Stimulated activated CD4-positive, alpha-beta T cell treated with anti-CD3 and anti-CD28 coated beads, Interleukin-12 subunit alpha, Interleukin-12 subunit beta, amount 100 ng/mL, for 48 hours (primary cell): ENCODE measurements around the gene NFATC2.

Source experiments
- DNase-seq, 3 donors: peaks; one replicate each; pipeline ENCODE4 v3.0.0-alpha.2; 2020; ENCODE audit warnings: low read depth in 2 of 3, low spot score in 1 of 3

Gene NFATC2

DNA sequence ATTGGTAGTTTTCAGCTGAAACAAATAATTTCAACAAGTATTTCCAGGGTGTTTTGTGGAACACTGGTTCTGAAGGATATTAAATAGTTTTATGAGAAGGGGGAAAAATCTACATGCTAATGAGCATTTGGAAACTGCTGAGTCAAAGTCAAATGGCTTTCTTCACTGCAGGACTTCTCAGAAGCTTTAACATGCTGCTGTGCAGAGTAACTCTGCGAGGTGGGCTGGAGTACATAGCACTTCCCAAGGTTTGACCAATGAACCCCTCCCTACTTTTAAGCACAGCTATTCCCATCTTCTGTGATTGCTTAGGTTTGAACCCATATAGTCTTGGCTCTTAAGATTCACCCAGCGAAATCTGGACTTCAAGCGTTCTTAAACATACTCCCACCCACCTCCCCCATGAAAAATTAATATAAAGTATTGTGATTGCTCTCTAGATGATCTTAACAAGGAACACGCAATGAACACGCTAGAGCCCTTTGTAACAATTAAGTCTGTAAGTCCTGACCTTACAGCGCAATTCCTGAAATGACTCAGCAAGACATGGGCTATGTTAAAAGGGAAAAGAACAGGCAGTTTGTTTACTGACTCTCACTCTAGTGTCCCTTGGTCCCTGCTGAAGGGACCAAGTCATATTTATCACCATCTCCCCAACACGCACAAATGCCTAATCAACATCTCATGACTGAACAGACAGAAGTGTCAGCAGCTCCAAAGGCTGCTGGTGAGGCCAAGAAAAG is 105.2 kb downstream of the NFATC2 start:
- no peak for DNase-seq

DNA sequence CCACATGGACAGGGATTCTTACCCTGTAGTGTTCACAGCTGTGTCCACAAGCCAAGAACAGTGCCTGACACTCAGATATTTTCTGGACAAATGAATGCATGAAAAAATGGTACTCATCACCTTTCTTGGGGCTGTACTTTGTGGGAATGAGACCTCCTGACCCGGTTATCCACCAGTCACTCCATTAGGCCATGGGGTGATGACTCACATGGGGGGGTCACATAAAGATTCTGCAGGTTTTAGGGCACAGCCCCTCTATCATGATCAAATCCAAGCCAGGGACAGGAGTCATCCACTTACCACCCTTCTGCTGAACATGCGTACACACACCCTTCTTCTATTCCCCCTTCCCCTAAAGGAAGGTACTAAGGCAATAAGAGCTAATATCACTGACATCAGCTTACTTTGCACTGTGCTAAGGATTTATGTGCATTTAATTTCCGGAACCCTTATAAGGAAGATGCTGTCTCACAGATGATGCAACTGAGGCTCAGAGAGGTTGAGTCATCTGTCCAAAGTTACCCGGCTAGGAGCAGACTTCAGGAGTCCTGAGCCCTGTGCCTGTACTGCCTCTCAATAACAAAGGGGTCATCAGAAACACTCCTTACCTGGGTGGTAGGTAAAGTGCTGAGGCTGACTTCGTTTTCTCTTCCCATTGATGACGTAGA is 107.8 kb downstream of the NFATC2 start:
- no peak for DNase-seq

DNA sequence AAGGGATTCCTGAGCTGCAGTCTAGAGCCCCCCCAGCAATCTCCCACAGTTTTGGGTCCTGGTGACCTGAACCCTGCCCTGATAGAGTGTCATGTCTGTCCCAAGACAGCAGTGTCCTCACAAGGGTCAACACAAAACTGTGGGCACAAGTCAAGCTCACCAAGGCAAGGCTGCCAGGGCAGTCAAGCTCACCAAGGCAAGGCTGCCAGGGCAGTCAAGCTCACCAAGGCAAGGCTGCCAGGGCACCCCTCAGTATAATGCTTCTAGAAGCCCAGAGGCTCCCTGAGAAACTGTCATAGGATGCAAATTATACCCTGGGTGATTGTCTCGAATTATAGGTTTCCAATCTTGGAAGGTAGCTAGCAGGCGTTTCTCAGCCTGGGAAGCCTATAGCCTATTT is 108.5 kb downstream of the NFATC2 start:
- no peak for DNase-seq

DNA sequence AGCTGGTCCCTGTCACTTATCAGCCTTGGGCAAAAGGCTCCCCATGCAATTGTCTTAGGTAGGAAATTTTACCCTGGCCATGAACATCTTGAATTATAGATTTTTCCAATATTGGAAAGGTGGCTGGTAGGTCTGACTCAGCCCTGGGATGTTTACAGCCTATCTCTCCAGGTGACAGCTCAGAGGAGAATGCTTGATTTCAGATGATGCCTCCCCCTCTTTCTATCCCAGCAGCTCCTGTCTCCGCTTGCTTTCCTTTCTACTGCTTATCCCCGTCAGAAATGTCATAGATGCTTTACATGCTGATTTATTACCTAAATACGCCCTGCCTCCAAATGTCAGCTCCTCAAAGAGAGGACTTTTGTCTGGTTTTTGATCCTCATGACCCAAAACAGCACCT is 109.6 kb downstream of the NFATC2 start:
- DNase-seq = no peak

DNA sequence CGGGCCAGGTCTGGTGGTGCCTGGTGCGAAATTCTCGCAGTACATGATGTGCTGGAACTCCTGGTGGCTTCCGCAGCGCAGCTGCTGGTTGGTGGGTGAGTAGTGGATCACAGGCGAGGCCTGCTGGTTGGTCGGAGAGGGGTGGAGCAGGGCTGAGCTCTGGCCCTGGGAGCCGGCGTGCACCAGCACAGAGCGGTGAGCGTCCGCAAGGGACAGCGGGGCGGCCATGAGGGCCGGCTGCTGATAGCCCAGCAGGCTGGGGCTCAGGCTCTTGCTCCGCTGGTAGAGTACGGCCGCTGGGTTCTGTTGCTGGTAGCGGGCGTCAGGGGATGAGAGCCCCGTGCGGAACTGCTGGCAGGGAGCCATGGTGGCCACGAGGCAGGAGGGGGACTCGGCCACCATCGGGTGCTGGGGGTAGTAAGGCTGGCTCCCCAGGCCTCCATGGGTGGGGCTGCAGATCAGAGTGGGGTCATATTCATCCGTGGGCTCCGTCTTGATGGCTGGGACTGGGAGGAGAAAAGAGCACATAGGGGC is 110.2 kb downstream of the NFATC2 start:
- DNase-seq = no peak

DNA sequence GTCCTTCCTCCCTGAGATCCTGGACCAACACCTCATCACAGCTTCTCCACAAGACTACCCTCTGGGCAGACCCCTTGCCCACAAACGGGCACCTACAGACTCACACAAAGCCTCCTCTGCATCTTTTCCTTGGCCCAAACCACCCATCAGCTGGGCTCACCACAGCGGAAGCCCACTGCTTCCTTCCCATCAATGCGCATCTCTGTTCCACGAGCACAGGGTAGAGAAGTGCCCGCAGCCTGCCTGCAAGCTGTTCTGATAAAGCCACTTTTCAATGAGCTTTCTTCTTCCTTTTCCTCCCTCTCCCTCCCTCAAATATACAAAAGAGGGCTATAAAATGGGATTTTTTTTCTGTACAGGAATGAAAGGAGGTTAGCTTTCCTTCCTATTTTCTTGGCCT is 111.2 kb downstream of the NFATC2 start:
- no peak for DNase-seq

DNA sequence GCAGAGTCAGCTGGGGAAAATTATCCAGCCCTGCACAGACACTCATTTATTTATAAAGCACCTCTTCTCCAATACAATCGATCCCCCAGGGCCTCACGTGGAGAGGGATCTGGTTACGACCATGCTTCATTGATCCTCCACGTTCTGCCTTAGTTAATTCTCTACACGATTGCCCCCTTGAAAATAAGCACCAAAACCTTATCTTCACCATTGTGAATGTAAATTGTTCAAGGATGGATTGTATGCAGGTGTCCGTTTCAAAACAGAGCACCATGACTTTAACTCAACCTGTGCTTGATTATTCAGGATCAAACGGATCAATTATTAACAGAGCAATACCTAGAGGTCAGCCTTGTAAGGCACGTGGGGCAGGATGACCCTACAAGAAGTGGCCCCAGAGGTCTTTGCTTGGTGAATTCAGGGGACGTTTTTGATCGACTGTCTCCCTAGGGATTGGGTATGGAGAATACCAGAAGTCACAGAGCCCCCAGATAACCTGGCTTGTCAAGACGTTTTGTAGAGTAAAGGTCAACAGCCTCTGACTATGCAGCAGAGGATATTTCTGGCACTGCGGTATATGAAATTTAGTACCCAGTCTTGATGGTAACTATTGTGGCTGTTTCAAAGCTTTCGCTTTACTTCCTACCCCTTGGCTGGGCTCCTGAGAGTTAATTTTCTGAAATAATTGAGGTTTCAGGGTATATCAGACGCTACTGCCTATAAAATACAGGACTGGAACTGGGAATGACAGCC is 112.1 kb downstream of the NFATC2 start:
- DNase-seq = no peak

DNA sequence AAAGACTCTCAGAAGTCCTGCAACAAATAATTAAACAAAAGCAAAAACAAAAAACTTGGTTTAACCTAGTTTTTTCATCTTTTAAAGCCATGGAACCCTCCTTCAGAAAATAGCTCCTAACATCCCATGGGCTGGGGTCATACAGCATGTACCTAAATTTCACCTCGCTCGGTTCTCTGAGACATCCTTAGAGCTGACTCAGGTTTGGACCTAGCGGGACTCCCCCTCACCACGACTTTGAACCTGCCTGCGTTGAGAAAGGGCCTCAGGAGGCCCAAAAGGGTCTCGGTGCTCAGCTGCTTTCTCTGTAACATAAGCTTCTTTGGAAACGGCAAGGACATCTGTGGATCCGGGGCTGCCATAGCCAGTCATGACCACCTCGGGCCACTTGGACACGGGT is 112.8 kb downstream of the NFATC2 start:
- DNase-seq = no peak

DNA sequence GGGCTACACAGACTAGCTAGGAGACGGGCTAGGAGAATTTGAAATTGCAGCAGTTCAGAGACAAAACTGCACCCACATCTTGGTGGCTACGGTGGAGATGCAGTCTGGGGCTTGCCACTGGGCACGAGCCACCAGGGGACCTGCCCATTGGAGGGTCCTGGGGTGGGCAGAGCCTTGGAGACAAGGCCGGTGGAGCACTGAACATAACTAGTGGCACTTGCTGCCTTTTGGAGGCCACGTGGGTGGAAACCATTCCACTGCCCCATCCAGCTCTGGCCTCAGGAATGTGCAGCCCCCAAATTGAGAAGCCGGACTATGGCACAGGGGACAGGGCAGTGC is 113.4 kb downstream of the NFATC2 start:
- no peak for DNase-seq

DNA sequence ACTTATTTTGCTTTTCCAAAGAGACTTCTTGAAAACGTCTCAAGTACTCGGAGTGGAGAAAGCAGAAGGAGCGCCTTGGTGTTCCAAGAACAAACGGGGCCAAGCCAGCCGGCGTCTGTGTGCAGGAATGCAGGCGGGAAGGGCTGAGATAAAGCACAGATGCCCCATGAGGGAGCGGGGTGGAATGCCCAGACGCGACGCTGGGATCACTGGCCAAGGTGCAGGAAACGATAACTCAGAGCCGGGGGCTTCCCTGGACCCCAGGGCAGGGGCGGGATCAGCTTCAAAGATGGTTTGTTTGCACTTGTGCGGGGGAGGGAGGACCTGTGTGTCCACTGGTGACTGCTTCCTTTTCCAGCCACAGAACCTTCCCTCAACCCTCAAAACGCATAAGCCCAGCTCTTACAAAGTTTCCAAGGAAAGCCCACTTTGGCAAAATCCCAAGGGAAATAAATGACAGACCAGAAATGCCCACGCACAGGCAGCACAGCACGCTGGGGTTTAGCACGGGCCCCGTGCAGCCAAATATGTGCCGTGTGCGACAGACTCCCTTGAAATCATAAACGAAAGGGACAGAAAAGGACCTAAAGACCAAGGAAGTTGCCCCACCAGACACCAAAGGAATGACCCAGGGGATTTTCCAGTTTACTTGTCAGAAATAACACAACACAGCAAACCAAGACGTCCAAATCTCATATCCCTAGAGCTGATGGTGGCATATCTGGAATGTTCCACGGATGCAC is 113.9 kb downstream of the NFATC2 start:
- DNase-seq = no peak

DNA sequence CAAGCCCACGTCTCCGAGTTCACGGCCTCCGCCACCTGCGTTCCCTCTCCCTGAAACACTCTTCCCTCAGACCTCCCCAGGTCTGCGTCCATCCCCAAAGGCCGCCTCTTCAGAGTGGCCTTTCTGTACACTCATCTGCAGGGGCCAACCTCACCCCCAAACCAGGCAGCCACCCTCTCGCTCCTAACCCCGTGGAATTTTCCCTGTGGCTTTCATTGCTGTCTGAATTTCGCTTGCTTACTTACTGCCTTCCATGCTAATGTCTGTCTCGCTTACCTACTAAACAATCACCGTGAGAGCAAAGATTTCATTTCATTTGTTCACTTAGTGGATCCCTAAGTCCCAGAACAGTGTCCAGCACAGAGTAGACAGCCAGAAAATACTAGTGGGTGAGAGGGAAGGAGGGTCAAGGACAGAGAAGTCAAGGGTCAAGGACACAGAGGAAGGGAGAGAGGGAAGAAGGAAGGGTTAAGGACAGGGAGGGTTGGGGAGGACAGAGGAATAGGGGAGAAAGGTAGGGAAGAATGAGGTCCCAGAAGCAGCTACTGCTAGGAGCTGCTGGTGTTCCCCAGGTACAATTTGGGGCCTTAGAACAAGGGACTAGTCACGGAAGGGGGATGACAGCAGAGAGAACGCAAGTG is 114.7 kb downstream of the NFATC2 start:
- DNase-seq = no peak

DNA sequence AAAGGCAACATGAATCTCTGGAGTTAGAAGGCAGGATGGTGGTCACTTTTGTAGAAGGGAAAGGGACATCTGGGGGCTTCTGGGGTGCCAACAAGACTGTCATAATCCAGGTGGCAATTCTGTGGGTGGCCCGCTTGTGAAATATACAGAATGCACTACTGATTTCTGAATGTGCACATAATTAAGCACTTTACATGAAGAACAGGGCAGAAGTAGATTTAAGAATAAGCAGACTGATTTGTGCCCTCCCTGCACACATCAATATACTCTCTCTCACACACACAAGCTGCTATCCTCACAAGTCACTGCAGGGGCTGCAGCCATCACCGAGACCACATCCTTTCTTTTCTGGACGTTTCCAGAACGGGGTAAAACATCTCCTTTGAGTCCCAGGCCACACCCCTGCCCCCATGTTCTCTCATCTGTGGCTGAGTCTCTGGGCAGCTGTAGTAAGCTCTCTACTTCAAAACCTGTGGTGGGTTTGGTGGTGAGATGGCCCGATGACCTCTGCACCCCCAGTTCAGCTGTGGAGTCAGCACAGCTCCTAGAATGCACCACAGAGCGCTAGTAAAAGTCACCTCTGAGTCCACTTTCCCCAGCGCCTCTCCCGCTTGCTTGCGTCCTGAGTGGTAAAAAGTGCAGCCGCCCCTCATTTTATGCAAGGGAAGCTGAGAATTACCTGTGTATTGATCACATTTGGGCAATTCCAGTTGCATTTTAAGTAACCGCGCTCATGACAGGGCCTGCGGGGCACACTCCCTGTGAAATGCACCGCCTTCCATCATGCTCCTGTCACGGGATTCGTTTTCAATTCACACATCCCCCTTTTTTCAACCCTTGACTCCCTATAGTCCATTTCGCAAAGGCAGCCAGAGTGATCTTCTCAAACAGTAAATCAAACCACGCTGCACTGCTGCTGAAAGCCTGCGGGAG is 115.5 kb downstream of the NFATC2 start:
- DNase-seq = no peak

DNA sequence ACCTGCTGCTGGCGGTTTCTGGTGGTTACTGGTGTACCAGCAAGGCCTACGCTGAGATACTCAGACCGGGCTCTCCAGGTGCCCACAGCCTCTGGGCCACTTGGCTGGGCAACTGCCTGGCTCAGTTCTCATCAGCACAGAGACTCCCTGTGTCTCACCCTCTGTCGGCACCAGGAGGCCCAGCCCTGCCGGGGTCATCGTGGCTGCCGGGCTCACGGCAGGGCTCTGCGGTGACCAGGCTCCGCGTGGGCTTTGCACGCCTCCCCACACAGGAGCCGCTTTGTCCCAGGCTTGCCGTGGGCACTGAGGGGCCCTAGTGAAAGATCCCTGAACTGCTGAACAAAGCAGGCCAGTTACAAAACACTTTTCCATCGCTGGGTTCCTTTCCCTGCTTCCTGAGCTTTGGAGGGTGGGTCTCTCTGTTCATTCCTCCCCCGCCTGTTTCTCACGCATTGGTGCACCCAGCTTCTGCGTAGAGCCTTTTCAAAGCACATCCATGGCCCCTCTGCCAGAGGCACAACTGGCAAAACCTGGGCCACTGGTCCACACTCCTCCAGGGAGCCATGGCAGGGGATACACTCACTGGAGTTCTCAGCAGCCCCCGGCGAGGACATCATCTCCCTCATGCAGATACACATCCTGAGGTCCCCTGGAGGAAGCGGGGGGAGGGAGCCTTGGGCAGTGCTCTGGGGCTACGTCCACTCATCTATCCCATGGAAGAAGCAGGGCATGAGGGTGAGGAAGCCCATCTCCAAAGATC is 117.0 kb downstream of the NFATC2 start:
- DNase-seq = no peak

DNA sequence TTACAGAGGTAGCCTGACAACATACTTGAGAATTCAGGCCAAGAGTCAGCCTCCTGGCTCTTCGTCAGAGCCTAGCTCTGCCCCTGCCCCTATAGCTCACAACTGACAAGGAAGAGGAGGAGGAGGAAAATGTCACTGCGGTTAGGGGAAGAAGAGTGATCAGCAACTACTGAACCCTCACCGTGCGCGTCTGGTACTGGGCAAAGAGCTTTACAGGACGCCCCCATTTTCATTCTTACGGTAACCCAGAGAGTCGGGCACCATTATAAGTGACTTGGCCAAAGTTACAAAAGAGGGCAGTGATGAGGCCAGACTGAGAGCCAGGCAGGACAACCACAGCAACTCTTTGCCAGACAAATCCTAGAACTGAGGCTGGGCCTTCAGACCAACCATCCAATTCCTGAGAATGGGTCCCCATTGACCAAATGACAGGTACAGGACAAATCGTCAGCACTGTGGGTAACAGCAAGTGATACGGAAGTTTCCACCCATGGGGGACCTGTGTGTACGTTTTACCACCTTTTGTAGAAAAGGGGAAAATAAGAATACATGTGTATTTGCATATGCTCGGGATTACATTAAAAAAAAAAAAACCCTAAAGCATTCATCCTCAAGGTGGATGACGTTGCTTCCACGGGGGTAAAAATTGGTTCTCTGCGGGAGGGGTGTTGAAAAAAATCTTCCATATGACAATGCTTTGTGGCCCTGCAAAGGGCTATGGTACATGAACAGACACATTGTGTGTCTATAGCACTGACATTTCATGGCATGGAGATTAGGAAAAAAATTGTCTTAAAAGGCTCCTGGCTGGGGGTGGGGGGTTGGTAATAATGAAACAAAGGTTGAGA is 118.0 kb downstream of the NFATC2 start:
- DNase-seq = no peak

DNA sequence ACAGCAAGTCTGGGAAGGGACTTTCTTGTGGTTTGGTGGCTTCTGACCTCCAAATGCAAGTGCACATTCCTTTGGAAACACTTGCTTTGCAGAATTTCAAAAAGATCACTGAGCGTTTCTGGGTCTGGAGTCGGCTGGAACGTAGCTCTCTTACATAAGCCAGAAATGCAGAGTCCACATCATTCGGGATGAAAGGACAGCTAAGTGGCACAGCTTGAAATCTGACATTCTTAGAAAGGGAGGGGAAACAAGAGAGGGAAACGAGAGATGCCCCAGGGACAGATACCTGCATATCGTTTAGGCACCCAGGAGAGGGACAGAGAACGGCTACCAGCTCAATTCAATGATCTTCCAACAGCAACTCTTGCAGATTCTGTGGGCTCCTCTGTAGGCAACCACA is 118.7 kb downstream of the NFATC2 start:
- no peak for DNase-seq

DNA sequence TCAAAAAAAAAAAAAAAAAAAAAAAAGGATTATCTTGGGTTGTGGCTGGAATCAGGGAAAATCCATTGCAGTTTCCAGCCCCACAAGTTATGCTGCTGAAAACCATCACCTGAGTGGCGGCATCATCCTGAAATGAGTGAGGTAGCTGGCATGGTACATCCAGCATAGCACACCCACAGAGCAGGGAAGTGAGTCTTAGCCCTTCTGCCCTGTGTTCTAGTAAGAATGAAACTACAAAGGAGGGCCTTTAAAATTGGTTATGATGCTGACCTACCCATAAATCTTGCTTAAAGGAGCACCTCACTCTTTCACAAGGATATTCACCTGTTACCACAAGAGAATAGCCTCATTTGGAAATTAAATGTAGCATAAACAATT is 119.2 kb downstream of the NFATC2 start:
- peak in 1 of 3 donors; percentile 31 for DNase-seq

DNA sequence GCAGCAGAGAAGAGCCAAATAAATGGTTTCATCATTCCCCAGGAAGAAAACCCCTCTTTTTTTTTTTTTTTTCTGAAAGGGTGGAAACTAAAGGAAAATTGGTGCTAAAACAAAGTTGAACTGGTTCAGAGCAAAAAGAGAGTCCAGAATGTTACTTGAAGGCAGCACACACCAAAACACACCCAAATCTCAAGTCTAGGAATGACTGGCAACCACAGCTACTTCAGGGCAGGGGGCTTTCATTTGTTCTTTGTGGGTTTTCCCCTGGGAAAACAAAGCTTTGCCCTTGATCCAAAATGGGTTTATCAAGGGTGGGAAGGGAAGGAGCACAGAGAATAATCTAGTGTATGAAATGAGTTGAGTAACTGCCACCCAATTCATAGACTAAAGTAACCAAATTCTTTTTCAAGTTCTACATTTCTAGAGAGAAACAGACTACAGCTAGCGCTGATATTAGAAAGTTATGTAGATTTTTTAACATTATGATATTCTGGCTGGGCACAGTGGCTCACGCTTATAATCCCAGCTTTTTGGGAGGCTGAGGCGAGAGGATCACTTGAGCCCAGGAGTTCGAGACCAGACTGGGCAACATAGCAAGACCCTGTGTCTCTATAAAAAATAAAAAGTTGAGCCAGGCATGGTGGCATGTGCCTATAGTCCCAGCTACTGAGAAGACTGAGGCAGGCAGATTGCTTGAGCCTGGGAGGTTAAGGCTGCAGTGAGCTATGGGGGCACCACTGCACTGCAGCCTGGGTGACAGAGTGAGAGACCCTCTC is 119.8 kb downstream of the NFATC2 start:
- no peak for DNase-seq
